HL-60 (cell line): ENCODE results near the gene PLP1.

Experiments
- GABPA ChIP-seq: IDR thresholded peaks from 2 replicates; pipeline ENCODE4 v1.6.1; 2012; ENCODE audit warnings: low read depth
- POLR2AphosphoS5 ChIP-seq: IDR thresholded peaks from 2 replicates; pipeline ENCODE4 v1.6.1; 2012; ENCODE audit warnings: low read depth
- TF ChIP-seq, protein P1 (sequence below): IDR thresholded peaks from one replicate; pipeline ENCODE4 v1.5.1; 2011; ENCODE audit warnings: low read length, control low read depth, inconsistent platforms; ENCODE audit not compliant: insufficient read depth

- TF ChIP-seq, protein P1, sequence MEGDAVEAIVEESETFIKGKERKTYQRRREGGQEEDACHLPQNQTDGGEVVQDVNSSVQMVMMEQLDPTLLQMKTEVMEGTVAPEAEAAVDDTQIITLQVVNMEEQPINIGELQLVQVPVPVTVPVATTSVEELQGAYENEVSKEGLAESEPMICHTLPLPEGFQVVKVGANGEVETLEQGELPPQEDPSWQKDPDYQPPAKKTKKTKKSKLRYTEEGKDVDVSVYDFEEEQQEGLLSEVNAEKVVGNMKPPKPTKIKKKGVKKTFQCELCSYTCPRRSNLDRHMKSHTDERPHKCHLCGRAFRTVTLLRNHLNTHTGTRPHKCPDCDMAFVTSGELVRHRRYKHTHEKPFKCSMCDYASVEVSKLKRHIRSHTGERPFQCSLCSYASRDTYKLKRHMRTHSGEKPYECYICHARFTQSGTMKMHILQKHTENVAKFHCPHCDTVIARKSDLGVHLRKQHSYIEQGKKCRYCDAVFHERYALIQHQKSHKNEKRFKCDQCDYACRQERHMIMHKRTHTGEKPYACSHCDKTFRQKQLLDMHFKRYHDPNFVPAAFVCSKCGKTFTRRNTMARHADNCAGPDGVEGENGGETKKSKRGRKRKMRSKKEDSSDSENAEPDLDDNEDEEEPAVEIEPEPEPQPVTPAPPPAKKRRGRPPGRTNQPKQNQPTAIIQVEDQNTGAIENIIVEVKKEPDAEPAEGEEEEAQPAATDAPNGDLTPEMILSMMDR, result no peak
- TF ChIP-seq POLR2AphosphoS5 (no peak), GABPA (no peak)
These were observed 22.2 kb upstream of the PLP1 start for GRCh38 chrX:103754401-103754800.
